Lower leg skin (tissue), 4 donors: Measurements from ENCODE around the gene CASKIN2. TPM values are rescaled to one million over a fixed set of nuclear protein-coding genes. Genes with fewer than 3 reads are reported as not detected.
"Not testable (repeated sequence)": the region's sequence is repeated elsewhere in the genome, so short reads cannot be mapped to it uniquely, and the experiment has no call there.

ENCODE experiments used
- DNase-seq, 2 donors: peaks; one replicate each; pipeline ENCODE4 v3.0.0-alpha.2; 2019; ENCODE audit warnings: low spot score in 2 of 2
- H3K4me3 ChIP-seq: fragments of 200-600 bp; sonication (generic); 2 replicates; pipeline ENCODE4 v1.5.1; 2017; ENCODE audit warnings: mild to moderate bottlenecking, low read depth; ENCODE audit not compliant: poor library complexity, severe bottlenecking
- POLR2A ChIP-seq, 2 donors: fragments of 450-650 bp; IDR thresholded peaks; one replicate each; pipeline ENCODE4 v1.6.1; 2016 to 2017; ENCODE audit warnings: antibody characterized with exemption in 2 of 2, mild to moderate bottlenecking in 1 of 2, moderate library complexity in 1 of 2
- WGBS, 2 donors: methylation state at CpG; one replicate each; pipeline ENCODE4 v1.1.5; 2018; 5-methylcytosine and 5-hydroxymethylcytosine counted together
- intact Hi-C: fragments of 100-400 bp; cut with DNase I; formaldehyde crosslinking; loops from one replicate; pipeline ENCODE4 v1.15.0; 2023; ENCODE audit warnings: low total_unique reads
- total RNA-seq, 4 donors: library from RNA; depleted of rRNA; stranded (reverse); fragments of >200 nt; gene quantifications; one replicate each; pipeline ENCODE4 v1.1.0, GENCODE V29; 2016
- TF ChIP-seq, protein P1 (sequence below), 3 donors: fragments of 450-650 bp; IDR thresholded peaks; one replicate each; pipeline ENCODE4 v1.5.1; 2016; ENCODE audit warnings: antibody characterized with exemption in 3 of 3, mild to moderate bottlenecking in 3 of 3, moderate library complexity in 2 of 3

Gene CASKIN2
- total RNA-seq, 4 donors from 2014 or later = 11.7 to 23.2 (median 17.8) TPM

DNA sequence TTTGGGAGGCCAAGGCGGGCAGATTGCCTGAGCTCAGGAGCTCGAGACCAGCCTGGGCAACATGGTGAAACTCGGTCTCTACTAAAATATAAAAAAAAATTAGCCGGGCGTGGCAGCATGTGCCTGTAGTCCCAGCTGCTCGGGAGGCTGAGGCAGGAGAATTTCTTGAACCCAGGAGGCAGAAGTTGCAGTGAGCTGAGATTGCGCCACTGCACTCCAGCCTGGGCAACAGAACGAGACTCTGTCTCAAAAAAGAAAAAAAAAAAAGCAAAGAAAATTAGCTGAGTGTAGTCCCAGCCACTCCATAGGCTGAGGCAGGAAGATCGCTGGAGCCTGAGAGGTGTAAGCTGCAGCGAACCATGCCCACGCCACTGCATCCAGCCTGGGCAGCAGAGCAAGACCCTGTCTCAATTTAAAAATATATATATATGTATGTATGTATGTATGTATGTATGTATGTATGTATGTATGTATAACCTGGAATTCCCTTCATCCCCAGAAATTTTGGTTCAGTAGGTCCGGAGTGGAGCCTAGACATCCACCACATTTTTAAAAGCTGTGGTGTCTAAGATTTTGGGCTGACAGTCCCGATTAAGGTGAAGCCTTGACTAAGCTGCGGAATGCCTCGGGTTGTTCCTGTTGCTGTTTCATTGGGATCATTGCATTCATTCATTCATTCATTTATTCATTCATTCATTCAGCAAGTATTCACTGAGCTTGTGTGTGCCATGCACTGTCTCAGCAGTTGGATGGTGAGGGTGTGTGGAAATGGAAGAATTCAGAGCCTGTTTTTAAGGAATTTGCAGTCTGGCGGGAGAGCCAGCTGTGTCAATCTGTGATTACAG lies 33.0 kb downstream of the CASKIN2 start:
- WGBS, 2 donors = 78 to 88% methylated on average over 16 of the region's 16 CpGs
- TF ChIP-seq POLR2A (IDR thresholded peaks at IDR 0.05) = no peak
- TF ChIP-seq, protein P1, sequence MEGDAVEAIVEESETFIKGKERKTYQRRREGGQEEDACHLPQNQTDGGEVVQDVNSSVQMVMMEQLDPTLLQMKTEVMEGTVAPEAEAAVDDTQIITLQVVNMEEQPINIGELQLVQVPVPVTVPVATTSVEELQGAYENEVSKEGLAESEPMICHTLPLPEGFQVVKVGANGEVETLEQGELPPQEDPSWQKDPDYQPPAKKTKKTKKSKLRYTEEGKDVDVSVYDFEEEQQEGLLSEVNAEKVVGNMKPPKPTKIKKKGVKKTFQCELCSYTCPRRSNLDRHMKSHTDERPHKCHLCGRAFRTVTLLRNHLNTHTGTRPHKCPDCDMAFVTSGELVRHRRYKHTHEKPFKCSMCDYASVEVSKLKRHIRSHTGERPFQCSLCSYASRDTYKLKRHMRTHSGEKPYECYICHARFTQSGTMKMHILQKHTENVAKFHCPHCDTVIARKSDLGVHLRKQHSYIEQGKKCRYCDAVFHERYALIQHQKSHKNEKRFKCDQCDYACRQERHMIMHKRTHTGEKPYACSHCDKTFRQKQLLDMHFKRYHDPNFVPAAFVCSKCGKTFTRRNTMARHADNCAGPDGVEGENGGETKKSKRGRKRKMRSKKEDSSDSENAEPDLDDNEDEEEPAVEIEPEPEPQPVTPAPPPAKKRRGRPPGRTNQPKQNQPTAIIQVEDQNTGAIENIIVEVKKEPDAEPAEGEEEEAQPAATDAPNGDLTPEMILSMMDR (IDR thresholded peaks at IDR 0.05) = no peak
- intact Hi-C loops = no loop called here
- no peak for DNase-seq
- no peak overlapping the region for H3K4me3 ChIP-seq

DNA sequence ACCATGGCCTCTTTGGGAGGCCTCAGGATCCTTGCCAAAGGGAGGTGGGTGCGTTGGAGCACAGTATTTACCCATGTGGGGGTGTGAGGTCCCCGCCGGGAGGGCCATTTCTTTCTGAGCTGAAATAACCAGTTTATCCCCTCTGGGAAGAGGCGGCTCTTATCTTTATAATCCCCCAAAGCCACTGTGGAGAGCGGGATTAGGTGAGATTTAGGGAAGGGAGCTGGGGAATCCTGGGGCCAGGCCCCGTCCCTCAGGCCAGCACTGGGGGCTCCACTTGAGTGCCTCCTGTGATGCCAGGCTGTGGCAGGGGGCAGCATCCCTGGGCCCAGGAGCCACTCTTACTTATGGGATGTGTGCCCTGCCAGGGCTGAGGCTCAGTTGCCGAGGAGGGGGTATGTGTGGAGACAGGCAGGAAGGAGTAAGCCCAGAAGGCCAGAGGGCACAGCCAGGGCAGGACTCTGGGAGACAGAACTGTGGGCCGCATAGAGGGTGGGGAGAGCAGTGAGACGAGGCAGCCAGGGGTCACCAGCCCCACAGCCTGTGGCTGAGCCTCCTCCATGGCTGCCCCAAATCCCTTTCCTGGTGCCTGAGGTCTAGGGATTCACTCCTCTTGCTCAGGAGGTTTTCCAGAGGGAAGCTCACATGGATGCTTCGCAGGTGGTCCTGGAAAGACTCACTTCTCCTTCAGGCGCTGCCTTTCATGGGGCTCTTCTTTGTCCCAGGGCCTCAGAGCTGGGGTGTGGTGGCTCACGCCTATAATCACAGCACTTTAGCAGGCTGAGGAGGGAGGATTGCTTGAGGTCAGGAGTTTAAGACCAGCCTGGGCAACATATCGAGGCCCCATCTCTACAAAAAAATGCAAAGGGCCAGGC lies 33.9 kb downstream of the CASKIN2 start:
- DNase-seq = no peak
- no peak for TF ChIP-seq POLR2A (IDR thresholded peaks at IDR 0.05)
- TF ChIP-seq, protein P1 (IDR thresholded peaks at IDR 0.05) = no peak
- 78 to 81% methylated on average over 11 to 13 of the region's 13 CpGs for WGBS, 2 donors
- no peak overlapping the region for H3K4me3 ChIP-seq
- intact Hi-C loops = no loop called here

DNA sequence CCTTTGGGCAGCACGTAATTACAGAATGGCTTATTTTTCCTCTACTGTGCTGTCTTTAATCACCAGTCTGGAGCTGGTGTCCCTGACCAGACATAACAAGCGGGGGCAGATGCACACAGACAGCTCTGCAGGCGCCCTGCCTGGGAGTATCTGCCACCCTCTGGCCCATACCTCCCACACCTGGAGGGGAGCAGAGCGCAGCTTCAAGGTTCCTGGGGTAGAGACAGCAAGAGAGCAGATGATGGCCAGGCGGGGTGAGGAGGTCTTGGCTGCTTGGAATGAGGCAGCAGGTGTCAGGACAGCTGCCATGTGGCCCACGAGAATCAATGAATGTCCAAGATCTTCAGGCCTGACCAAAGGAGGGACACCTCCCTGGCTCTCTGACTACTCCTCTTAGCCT lies 35.1 kb downstream of the CASKIN2 start:
- no peak overlapping the region for H3K4me3 ChIP-seq
- WGBS, 2 donors = 95 to 96% methylated on average over 6 of the region's 6 CpGs
- no peak for DNase-seq
- no peak for TF ChIP-seq POLR2A (IDR thresholded peaks at IDR 0.05)
- TF ChIP-seq, protein P1 (IDR thresholded peaks at IDR 0.05) = no peak
- intact Hi-C loops = no loop called here

DNA sequence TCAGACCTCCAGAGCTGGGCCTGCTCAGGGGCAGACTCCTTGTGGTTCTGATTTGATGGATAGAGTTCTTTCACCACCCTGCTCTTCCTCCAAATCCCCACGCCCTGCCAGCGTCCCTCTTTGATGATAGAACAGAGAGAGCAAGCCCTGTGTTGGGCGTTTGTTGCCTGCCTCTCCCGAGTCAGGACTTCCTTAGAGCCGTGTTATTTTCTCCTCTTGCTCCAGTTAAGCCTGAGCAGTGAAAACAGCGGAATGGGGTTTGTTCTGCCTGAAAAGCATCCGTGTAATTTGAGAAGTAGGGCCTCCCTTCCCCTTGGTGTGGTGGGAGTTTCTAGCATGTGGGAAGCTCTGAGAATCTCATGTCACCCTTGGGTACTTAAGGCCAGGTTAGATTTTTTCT lies 36.8 kb downstream of the CASKIN2 start:
- TF ChIP-seq POLR2A (IDR thresholded peaks at IDR 0.05) = no peak
- no peak for DNase-seq
- intact Hi-C loops = no loop called here
- 80 to 84% methylated on average over 7 of the region's 7 CpGs for whole genome bisulfite sequencing, 2 donors
- H3K4me3 ChIP-seq = no peak overlapping the region

DNA sequence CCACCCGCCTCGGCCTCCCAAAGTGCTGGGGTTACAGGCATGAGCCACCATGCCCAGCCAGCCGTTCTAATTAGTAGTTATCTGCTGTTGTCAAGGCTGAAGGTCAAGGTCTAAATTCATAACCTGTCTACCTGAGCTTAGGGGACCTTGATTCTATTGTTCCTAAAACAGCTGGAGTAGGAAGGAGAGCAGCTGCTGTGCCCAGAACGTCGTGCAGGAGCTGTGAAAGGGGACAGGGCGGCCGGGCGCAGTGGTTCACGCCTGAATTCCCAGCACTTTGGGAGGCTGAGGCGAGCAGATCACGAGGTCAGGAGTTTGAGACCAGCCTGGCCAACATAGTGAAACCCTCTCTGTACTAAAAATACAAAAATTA lies 37.9 kb downstream of the CASKIN2 start:
- H3K4me3 ChIP-seq, intact Hi-C loops, DNase-seq: not testable (repeated sequence)
- WGBS, 2 donors = 92 to 99% methylated on average over 11 of the region's 11 CpGs

DNA sequence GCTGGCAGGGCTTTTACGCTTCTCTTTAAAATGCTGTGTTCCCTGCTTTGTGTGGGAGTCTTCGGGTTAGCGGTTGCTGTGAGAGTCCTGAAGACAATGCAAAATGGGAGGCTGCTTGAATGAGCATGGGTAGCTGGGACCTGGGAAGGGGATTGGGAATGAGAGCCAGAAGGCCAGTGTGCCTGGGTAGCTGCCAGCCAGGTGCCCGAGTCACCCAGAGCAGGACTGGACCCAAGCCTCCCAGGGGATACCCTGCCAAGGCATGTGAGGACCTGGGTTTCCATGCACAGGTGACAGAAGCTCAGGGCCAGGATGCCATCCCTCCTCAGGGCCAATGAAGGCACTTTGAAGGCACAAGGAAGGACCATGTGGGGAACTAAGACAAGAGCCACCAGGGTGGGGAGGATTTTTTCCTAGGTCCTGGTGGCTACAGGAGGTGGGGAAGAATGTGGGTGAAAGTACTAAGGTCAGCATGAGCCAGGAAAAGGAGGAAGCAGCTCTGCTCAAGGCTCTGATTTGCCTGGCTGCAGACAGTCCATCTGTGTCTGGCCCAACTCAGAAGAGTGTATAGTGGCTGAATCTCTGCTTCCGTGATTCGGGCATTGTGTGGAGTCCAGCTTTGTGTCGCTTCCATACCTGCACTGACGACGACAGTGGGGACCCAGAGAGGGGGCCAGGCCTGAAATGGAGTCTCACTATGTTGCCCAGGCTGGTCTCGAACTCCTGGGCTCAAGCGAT lies 38.4 kb downstream of the CASKIN2 start:
- 67 to 75% methylated on average over 11 of the region's 11 CpGs for WGBS, 2 donors
- intact Hi-C loops = no loop called here
- no peak overlapping the region for H3K4me3 ChIP-seq
- TF ChIP-seq, protein P1 (IDR thresholded peaks at IDR 0.05) = no peak
- TF ChIP-seq POLR2A (IDR thresholded peaks at IDR 0.05) = no peak
- DNase-seq = no peak
